ENCODE data around the gene SHISA6. TPM values are rescaled to one million over a fixed set of nuclear protein-coding genes. Genes with fewer than 3 reads are reported as not detected.

Gene SHISA6
- total RNA-seq, 4 donors from 2014 or later = under 0.01 to 0.88 (median 0.26) TPM

DNA sequence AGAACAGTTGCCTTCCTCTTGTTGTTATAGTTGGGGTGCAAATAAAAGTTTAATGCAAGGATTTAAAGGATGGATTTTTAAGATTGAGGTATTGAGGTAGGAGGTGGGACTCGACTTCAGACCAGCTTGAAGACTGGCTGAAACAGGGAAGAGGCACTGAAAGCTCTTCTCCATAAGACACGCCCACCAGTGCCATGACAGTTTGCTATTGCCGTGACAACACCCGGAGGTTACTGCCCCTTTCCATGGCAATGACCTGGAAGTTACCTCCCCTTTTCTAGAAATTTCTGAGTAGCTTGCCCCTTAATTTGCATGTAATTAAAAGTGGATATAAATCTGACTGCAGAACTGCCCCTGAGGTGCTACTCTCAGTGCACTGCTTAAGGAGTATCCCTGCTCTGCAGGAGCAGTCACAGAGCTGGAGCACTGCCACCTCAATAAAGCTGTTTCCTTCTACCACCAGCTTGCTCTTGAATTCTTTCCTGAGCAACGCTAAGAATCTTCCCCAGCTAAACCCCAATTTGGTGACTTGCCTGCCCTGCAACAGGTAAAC is 122.6 kb downstream of the SHISA6 start:
- H3K27ac ChIP-seq = no peak overlapping the region
- TF ChIP-seq, protein P1, sequence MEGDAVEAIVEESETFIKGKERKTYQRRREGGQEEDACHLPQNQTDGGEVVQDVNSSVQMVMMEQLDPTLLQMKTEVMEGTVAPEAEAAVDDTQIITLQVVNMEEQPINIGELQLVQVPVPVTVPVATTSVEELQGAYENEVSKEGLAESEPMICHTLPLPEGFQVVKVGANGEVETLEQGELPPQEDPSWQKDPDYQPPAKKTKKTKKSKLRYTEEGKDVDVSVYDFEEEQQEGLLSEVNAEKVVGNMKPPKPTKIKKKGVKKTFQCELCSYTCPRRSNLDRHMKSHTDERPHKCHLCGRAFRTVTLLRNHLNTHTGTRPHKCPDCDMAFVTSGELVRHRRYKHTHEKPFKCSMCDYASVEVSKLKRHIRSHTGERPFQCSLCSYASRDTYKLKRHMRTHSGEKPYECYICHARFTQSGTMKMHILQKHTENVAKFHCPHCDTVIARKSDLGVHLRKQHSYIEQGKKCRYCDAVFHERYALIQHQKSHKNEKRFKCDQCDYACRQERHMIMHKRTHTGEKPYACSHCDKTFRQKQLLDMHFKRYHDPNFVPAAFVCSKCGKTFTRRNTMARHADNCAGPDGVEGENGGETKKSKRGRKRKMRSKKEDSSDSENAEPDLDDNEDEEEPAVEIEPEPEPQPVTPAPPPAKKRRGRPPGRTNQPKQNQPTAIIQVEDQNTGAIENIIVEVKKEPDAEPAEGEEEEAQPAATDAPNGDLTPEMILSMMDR (IDR thresholded peaks at IDR 0.05) = no peak
- TF ChIP-seq POLR2A (IDR thresholded peaks at IDR 0.05) = no peak
- intact Hi-C loops (cut with DNase I) = no loop called here
- no peak overlapping the region for H3K4me3 ChIP-seq (replicated peaks in 1 of 3)
- no peaks in the 10 kb centered on the region for H3K4me1 ChIP-seq
- no peaks in the 10 kb centered on the region for H3K27me3 ChIP-seq
- 77 to 83% methylated on average over 5 of the region's 5 CpGs for WGBS, 2 donors
- DNase-seq = no peak
- H3K9me3 ChIP-seq = no peaks in the 10 kb centered on the region
- H3K36me3 ChIP-seq = no peaks in the 10 kb centered on the region

DNA sequence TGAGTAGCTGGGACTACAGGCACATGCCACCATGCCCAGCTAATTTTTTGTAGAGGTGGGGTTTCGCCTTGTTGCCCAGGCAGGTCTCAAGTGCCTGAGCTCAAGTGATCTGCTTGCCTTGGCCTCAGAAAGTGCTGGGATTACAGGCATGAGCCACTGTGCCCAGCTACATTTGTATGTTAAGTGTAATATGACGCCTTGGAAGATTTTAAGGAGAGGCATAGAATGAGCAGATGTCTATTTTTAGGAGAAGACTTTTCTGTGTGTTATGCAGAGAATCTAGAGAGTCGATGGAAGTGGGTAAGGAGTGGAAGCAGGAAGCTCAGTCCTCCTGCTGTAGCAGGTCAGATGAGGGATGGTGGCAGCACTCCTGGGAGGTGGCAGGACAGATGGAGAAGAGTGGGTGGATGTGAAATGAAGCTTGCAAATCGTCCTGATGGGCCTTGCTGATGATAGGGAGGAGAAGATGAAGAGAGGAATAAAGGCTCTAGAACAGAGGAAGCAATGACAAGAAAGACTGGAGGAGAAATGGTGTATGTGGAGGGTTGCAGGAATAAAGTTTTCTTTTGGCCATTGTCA is 125.3 kb downstream of the SHISA6 start:
- no peak overlapping the region for H3K27ac ChIP-seq
- no peaks in the 10 kb centered on the region for H3K36me3 ChIP-seq
- H3K9me3 ChIP-seq = no peaks in the 10 kb centered on the region
- TF ChIP-seq POLR2A (IDR thresholded peaks at IDR 0.05) = no peak
- TF ChIP-seq, protein P1 (IDR thresholded peaks at IDR 0.05) = no peak
- WGBS, 2 donors = 43% methylated on average over 4 of the region's 4 CpGs
- H3K4me3 ChIP-seq (replicated peaks in 1 of 3) = no peak overlapping the region
- intact Hi-C loops (cut with DNase I) = no loop called here
- H3K4me1 ChIP-seq = no peaks in the 10 kb centered on the region
- H3K27me3 ChIP-seq = no peaks in the 10 kb centered on the region
- DNase-seq = no peak

DNA sequence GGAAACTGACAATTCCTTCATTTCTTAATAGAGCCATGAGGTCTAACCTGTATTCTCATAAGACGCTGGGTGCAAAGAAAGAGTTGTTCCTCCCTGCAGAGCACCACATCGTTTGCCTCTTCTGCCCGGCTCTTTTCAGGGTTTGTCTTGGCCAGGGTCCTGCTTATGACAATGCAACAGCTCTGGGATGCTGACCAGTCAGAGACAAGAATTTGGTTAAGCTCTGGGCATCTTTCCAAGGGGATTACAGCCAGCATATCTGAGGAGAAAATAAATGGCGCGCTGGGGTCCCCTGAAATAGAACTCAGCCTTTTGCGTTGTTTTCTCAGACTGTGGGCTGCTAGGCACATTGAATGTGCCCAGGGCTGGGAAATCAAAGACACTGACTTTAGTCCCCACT is 128.6 kb downstream of the SHISA6 start:
- 41 to 45% methylated on average over 6 of the region's 6 CpGs for WGBS, 2 donors
- intact Hi-C loops (cut with DNase I) = no loop called here
- TF ChIP-seq POLR2A (IDR thresholded peaks at IDR 0.05) = no peak
- TF ChIP-seq, protein P1 (IDR thresholded peaks at IDR 0.05) = no peak
- no peaks in the 10 kb centered on the region for H3K36me3 ChIP-seq
- no peaks in the 10 kb centered on the region for H3K9me3 ChIP-seq
- no peaks in the 10 kb centered on the region for H3K4me1 ChIP-seq
- no peak overlapping the region for H3K4me3 ChIP-seq (replicated peaks in 1 of 3)
- DNase-seq = no peak
- no peaks in the 10 kb centered on the region for H3K27me3 ChIP-seq
- no peak overlapping the region for H3K27ac ChIP-seq

DNA sequence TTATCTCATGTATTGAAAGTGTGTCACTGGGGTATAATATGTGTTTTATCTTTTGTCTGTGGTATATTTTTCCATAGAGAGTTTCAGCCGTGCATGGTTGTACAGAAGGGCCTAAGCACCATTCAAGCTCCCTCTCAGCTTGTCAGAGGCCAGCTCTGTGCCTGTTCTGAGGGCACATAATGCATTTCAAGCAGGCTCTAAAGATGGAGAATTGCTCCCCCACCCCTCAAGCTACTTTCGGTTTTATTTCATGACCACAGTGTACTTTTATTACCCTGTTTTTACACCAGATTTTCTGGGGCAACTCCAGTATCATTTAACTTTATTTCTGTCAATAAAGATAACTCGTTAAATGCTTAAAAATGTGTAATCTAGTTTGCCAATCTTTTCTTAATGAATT is 131.7 kb downstream of the SHISA6 start:
- TF ChIP-seq, protein P1 (IDR thresholded peaks at IDR 0.05) = no peak
- TF ChIP-seq POLR2A (IDR thresholded peaks at IDR 0.05) = no peak
- no peaks in the 10 kb centered on the region for H3K36me3 ChIP-seq
- 67 to 69% methylated on average over 3 of the region's 3 CpGs for WGBS, 2 donors
- H3K4me3 ChIP-seq (replicated peaks in 1 of 3) = no peak overlapping the region
- no peak overlapping the region for H3K27ac ChIP-seq
- no peak for DNase-seq
- H3K27me3 ChIP-seq = no peaks in the 10 kb centered on the region
- H3K9me3 ChIP-seq = no peaks in the 10 kb centered on the region
- H3K4me1 ChIP-seq = no peaks in the 10 kb centered on the region
- intact Hi-C loops (cut with DNase I) = no loop called here

DNA sequence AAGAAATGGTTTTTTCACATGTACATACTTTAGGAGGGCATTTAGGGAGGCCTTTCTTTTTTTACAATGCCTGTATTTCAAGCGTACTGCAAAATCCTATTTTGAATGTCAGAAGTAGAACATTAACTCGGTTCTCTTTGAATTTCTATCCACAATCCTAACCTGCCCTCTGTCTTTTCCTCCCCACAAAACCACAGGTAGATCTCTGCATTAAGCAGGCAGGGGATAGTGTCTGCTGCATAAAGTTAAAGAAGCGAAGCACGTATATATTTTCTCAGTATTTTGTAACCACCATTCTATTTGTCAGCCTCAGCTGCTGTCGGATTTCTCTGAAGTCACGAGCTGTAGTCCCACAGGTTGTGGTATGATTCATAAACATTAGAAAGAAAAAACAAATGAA is 137.5 kb downstream of the SHISA6 start:
- DNase-seq = no peak
- H3K27ac ChIP-seq = no peak overlapping the region
- intact Hi-C loops (cut with DNase I) = no loop called here
- no peak for TF ChIP-seq POLR2A (IDR thresholded peaks at IDR 0.05)
- TF ChIP-seq, protein P1 (IDR thresholded peaks at IDR 0.05) = no peak
- H3K36me3 ChIP-seq = no peaks in the 10 kb centered on the region
- no peaks in the 10 kb centered on the region for H3K9me3 ChIP-seq
- 87 to 92% methylated on average over 6 of the region's 6 CpGs for WGBS, 2 donors
- H3K27me3 ChIP-seq = no peaks in the 10 kb centered on the region
- H3K4me3 ChIP-seq (replicated peaks in 1 of 3) = no peak overlapping the region
- H3K4me1 ChIP-seq = no peaks in the 10 kb centered on the region

All from thyroid gland (tissue), 4 donors.